Measurements from ENCODE around the gene SYPL1.

The SYPL1 gene

DNA sequence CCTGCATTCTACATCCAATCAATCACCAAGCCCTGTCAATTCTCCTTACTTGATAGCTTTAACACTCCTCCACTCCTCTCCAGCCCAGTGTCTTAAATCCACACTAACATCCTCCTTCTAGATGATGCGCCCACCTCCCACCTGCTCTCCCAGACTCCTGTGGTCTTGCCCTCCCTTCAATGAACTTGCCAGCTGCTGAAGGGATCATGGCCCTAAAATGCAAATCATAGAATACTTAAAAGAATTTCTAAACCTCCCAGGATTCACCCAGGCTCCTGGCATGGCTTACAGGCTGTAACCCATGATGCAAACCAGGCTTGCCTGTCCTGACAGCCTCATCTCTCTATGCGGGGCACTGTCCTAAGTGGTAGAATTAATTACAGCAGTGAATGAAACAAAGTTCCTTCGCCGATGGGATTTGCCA, 43.6 kb downstream of the SYPL1 start:
- H3K9me3 Mint-ChIP-seq = no peaks in the 10 kb centered on the region
- H3K27me3 Mint-ChIP-seq = no peaks in the 10 kb centered on the region
- peaks cover 43% of the 10 kb centered on the region for H3K4me1 Mint-ChIP-seq
- no peaks in the 10 kb centered on the region for H3K36me3 Mint-ChIP-seq
- no peak overlapping the region for H3K4me3 Mint-ChIP-seq
- H3K27ac Mint-ChIP-seq = no peak overlapping the region

- Mint-ChIP-seq H3K36me3 (no peaks in the 10 kb centered on the region), H3K27me3 (no peaks in the 10 kb centered on the region), H3K4me3 (no peak overlapping the region), H3K27ac (no peak overlapping the region), H3K4me1 (peaks cover 46% of the 10 kb centered on the region), H3K9me3 (no peaks in the 10 kb centered on the region)
Observed at GRCh38 chr7:106067678-106068077, 44.4 kb downstream of the SYPL1 start.

DNA sequence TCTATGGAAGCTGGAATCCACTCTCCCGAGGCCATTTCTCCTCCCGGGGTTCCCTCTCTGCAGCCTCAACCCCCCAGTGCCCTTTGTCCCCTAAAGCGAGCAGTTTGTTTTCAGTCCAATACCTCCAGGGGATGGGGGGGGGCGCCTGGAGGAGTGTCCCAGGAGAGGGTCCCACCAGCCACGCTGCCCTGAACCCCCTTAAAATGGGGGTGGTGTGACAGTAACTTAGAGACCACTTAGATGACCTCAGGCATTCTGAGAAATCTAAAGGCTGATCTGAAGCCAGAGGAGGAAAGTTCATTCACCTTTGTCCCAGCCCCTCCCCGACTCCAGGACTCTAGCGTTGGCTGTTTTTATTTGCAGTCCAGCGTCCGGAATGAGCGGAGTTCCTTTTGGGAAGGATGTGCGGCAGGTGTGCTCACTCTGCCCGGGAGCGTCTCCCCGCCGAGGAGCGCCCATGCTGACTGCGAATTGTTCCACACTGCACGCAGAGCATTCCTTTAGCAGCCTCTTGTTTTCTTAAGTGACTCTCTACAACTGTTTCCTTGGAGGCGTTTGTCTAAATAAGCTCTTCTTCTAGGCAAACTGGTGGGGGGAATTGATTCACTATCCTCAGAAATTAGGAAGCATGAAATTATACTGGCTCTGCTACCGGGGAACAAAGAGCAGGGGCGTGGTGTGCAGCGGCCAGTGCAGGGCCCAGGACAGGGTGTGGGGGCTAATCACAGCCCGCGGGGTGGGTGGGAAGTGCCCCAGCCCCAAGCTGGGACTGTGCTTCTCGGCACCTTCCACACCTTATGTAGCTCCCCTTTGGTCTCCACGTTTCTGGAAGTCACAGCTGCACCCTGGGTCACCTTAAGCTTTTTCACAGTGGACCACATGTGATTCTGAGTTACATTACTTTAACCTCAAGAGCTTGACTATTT, 46.3 kb downstream of the SYPL1 start:
- H3K9me3 Mint-ChIP-seq = no peaks in the 10 kb centered on the region
- no peaks in the 10 kb centered on the region for H3K36me3 Mint-ChIP-seq
- H3K4me1 Mint-ChIP-seq = peaks cover 28% of the 10 kb centered on the region
- no peaks in the 10 kb centered on the region for H3K27me3 Mint-ChIP-seq
- no peak overlapping the region for H3K27ac Mint-ChIP-seq
- H3K4me3 Mint-ChIP-seq = no peak overlapping the region

DNA sequence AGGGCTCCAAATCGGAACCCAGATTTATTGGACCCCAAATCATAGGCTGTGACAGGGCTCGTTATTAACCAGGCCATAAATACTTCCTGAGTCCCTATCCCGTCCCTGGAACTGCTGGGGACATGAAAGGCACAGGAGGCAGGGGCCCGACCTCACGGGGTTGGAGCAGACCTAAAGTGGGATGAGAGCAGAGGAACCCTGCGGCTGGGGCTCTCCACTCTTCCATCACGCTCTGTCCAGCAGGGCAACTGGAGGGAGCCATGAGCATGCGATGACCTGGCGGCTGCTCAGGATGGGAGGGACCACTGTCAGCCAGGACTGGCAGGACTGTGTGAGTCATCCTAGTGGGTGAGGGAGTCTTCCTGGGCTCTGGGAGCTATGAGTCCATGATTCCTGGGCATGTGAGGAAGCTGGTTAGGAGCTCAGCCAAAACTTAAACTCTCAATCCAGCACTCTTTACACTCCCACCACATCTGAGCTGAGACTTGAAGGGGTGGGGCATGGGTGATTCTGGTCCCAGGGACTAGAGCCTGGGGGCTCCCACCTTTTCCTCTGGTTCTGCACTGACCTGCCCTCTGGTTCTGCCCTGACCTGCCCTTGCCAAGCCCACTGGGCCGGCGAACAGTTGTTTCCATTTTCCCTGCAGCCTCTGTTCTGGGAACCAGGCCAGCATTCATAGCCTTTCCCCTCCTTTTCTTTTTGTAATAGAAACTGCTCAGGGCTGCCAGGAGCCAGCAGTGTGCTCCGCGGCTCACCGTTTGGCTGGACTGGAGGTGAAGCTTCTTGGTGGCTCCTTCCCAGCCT, 47.1 kb downstream of the SYPL1 start:
- no peaks in the 10 kb centered on the region for H3K9me3 Mint-ChIP-seq
- H3K4me3 Mint-ChIP-seq = no peak overlapping the region
- no peak overlapping the region for H3K27ac Mint-ChIP-seq
- H3K4me1 Mint-ChIP-seq = peaks cover 23% of the 10 kb centered on the region
- no peaks in the 10 kb centered on the region for H3K27me3 Mint-ChIP-seq
- H3K36me3 Mint-ChIP-seq = no peaks in the 10 kb centered on the region

- Mint-ChIP-seq H3K4me1 (peaks cover 18% of the 10 kb centered on the region), H3K36me3 (no peaks in the 10 kb centered on the region), H3K27me3 (no peaks in the 10 kb centered on the region), H3K4me3 (no peak overlapping the region), H3K9me3 (no peaks in the 10 kb centered on the region), H3K27ac (no peak overlapping the region)
Observed at GRCh38 chr7:106064316-106064715, 47.8 kb downstream of the SYPL1 start.

DNA sequence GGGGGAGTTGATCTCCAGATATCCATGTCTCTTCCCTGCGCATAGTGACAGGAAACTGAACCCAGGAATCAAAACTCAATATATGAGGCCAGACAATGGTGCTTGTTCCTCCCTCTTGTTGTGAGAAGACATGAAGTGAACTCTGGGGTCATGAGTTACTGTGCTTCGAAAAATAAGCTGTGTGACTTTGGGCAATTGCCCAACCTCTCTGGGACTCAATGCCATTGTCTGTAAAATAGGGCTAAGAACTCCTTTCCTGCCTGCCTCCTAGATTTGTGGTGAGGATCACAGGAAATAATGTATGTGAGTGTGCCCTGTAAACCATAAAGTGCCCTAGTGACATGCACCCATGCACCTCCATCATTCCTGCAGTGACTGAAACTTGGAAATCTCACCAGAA, 48.4 kb downstream of the SYPL1 start:
- Mint-ChIP-seq H3K9me3 (no peaks in the 10 kb centered on the region), H3K4me3 (no peak overlapping the region), H3K36me3 (no peaks in the 10 kb centered on the region), H3K27ac (no peak overlapping the region), H3K27me3 (no peaks in the 10 kb centered on the region), H3K4me1 (peaks cover 12% of the 10 kb centered on the region)

GRCh38 chr7:106063024-106063423, 49.1 kb downstream of the SYPL1 start:
- Mint-ChIP-seq H3K27ac (no peak overlapping the region), H3K27me3 (no peaks in the 10 kb centered on the region), H3K36me3 (no peaks in the 10 kb centered on the region), H3K9me3 (no peaks in the 10 kb centered on the region), H3K4me3 (no peak overlapping the region), H3K4me1 (peaks cover 17% of the 10 kb centered on the region)

GRCh38 chr7:106062521-106062931, 49.6 kb downstream of the SYPL1 start:
- Mint-ChIP-seq H3K27ac (no peak overlapping the region), H3K9me3 (no peaks in the 10 kb centered on the region), H3K4me1 (peaks cover 22% of the 10 kb centered on the region), H3K36me3 (no peaks in the 10 kb centered on the region), H3K27me3 (no peaks in the 10 kb centered on the region), H3K4me3 (no peak overlapping the region)

DNA sequence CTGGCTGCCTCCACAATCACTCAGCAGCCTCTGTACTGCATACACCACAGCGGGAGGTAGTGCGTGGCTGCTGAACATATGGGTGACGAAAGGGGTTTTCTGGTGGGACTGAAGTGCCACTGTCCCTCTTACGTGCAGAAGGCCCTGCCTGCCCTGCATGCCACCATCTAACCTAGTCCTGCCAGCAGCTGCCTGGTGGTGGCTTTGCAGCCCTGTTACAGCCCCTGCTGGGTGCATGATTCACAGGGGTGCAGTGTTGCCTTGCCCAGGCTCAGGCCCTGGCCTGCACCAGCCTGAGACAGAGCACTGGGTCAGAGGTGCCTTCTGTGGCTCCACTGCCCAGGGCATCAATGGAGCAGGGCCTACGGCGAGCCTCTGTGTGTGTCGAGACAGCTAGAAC, 50.1 kb downstream of the SYPL1 start:
- H3K4me1 Mint-ChIP-seq = peaks cover 26% of the 10 kb centered on the region
- no peaks in the 10 kb centered on the region for H3K27me3 Mint-ChIP-seq
- H3K9me3 Mint-ChIP-seq = no peaks in the 10 kb centered on the region
- H3K4me3 Mint-ChIP-seq = no peak overlapping the region
- no peaks in the 10 kb centered on the region for H3K36me3 Mint-ChIP-seq
- no peak overlapping the region for H3K27ac Mint-ChIP-seq

DNA sequence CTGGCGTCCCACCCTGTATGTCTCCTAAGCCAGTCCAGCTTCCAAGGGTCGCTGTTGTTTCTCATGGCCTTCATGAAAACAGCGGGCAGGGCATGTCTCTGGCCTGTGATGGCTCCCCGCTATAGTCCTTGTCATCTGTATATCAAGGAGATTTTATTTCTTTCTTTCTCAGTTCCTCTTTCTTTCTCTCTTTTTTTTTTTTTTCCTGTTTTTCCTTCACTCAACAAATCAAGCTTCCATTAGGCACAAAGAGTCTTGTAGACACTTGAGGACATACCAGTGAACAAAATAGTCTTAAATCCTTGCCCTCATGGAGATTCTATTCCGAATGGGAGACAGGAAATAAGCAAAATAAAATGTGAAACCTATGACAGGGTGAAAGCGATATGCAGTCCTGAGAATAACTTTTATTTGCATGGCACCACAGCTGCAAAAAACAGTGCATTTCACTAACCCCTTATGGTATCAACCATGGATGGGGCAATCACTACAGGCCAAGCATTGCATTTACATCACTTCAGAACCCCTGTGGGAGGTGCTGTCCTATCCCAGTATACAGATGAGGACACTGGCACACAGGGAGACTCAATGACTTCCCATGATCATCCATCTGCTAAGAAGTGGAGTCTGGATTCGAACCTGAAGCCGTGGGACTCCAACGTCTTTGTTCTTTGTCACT, 50.7 kb downstream of the SYPL1 start:
- no peak overlapping the region for H3K4me3 Mint-ChIP-seq
- no peaks in the 10 kb centered on the region for H3K36me3 Mint-ChIP-seq
- peaks cover 30% of the 10 kb centered on the region for H3K4me1 Mint-ChIP-seq
- H3K9me3 Mint-ChIP-seq = no peaks in the 10 kb centered on the region
- no peak overlapping the region for H3K27ac Mint-ChIP-seq
- no peaks in the 10 kb centered on the region for H3K27me3 Mint-ChIP-seq

GRCh38 chr7:106060394-106060920, 51.7 kb downstream of the SYPL1 start:
- Mint-ChIP-seq H3K9me3 (no peaks in the 10 kb centered on the region), H3K27me3 (no peaks in the 10 kb centered on the region), H3K4me3 (no peak overlapping the region), H3K27ac (no peak overlapping the region), H3K36me3 (no peaks in the 10 kb centered on the region), H3K4me1 (peaks cover 30% of the 10 kb centered on the region)

DNA sequence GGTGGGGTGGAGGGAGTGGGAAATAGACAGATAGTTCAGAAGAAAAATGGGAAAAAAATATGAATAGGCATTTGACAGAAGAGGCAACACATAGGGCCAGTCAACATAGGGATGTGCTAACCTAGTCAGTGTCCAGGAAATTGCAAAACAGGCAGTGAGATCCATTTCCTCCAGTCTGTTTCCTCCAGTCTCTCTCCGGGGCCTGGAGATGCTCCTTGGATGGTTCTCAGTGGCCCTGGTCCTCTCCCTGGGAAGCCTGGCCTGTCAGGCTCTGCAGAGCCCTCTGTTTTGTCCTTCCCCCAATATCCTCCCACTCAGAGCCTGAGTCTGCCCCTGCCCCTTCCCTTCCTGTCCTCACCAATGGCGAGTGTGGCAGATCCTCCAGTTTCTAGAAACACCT, 52.6 kb downstream of the SYPL1 start:
- H3K36me3 Mint-ChIP-seq = no peaks in the 10 kb centered on the region
- H3K27me3 Mint-ChIP-seq = no peaks in the 10 kb centered on the region
- H3K4me3 Mint-ChIP-seq = no peak overlapping the region
- H3K4me1 Mint-ChIP-seq = peaks cover 30% of the 10 kb centered on the region
- H3K9me3 Mint-ChIP-seq = no peaks in the 10 kb centered on the region
- no peak overlapping the region for H3K27ac Mint-ChIP-seq

- Mint-ChIP-seq H3K27me3 (no peaks in the 10 kb centered on the region), H3K4me1 (peaks cover 30% of the 10 kb centered on the region), H3K9me3 (no peaks in the 10 kb centered on the region), H3K36me3 (no peaks in the 10 kb centered on the region), H3K4me3 (no peak overlapping the region), H3K27ac (no peak overlapping the region)
Observed at GRCh38 chr7:106058928-106059324, 53.2 kb downstream of the SYPL1 start.

DNA sequence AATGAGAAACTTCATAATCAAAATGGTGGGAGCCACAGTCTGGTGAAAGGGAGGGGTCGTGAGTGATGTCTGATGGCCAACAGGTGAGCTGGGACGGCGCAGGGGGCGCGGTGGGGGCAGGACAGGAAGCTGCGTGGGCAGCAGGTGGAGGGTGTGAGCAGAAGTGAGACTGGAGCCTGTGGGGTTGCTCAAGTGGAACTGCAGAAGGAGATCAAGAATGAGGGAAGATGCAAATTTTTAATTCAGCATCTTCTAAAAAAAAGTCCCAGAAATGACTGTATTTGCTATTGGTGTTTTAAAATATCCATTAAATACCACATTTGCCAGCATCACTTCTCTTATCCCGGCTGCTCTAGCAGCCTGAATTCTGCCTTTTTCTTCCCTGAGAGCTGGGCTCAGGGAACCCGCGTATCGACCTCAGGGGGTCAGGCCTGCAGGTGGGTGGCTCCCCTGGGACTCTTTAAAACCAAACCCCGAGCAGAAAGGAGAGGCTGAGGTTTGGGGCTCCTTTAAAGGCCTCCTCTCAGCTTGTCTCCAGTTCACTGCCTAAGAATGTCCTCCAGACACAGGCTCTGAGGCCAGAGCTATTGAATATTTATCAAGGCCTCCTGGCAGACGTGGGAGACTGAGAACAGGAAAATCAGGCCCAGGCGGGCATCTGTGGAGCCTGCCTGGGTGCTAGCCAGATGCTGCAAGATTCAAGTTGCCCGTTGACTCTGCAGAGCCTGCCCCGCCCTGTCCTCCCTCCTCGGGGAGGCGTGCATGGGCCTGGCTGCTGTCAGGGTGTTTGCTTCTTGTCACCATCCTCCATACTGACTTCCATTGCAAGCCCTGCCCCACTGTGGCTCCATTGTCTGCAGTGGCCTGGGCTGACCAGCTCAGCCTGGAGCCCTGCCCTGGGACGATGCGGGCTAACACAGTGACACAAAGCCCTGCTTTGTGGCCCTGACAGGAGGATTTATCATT, 53.9 kb downstream of the SYPL1 start:
- Mint-ChIP-seq H3K27ac (no peak overlapping the region), H3K4me3 (no peak overlapping the region), H3K4me1 (peaks cover 27% of the 10 kb centered on the region), H3K36me3 (no peaks in the 10 kb centered on the region), H3K9me3 (no peaks in the 10 kb centered on the region), H3K27me3 (no peaks in the 10 kb centered on the region)
